ENCODE results near the gene CHST7.

Gene CHST7

DNA sequence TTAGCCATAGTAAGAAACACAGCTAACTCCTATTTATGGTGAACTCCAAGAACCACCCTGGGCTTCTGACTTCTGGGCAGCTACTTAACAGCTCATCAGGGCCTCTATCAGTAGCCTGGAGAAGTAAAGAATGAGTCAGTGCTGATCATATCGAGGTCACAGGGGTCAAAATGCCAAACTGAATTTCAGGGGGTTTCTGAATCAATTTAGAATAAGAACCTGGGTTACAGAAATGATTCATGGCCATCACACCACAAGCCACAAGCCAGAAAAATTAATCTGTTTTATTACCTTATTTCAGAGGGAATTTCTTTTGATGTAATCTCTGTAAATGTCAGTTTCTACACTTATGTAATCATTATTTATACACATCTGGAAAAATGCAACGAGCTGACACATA lies 64.4 kb downstream of the CHST7 start:
- H3K9me3 Mint-ChIP-seq, result no peaks in the 10 kb centered on the region
- H3K36me3 Mint-ChIP-seq (ENCODE audit: low read depth), result peaks cover 11% of the 10 kb centered on the region
- H3K4me3 Mint-ChIP-seq, result no peak overlapping the region
- H3K4me1 Mint-ChIP-seq (ENCODE audit: low read depth), result peaks cover 28% of the 10 kb centered on the region
- no peaks in the 10 kb centered on the region for H3K27me3 Mint-ChIP-seq (ENCODE audit: low read depth)
- no peak overlapping the region for H3K27ac Mint-ChIP-seq

DNA sequence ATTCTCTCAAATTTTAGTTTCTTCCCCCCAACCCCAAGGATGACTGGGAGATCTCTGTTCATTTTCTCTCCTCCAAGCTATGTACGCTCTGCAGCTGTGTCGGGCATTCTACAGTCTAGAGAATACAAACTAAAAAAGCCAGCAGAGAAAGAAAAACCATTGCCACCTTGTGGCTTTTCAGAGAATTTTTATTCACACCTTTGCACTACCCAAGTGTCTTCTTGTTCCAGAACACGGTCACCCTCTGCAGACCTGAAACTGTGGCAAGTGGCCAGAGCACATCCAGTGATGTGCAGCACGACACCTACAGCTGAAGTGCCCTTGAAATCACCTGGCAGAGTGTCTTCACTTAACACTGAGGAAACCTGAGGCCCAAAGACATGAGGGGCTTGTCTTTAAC lies 68.6 kb downstream of the CHST7 start:
- no peaks in the 10 kb centered on the region for H3K9me3 Mint-ChIP-seq
- peaks cover 5% of the 10 kb centered on the region for H3K36me3 Mint-ChIP-seq (ENCODE audit: low read depth)
- peaks cover 19% of the 10 kb centered on the region for H3K4me1 Mint-ChIP-seq (ENCODE audit: low read depth)
- peak overlapping the region; percentile 57 for H3K27ac Mint-ChIP-seq
- H3K4me3 Mint-ChIP-seq, result no peak overlapping the region
- no peaks in the 10 kb centered on the region for H3K27me3 Mint-ChIP-seq (ENCODE audit: low read depth)

DNA sequence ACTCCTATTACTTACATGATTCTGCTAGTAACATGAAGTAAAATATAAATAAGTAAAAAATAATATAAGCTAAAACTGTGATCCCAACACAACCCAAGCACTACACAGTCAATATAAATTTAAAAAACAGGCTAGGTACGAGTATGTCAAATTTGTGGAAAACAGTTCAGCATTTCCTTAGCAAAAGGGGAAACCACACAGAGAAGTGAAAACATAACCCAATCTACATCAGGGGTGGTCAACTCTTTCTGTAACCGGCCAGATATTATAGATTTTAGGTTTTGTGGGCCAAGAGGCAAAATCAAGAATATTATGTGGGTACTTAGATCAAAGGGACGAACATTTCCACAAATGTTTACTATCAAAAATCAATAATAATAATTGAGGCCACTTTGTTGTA lies 70.1 kb downstream of the CHST7 start:
- Mint-ChIP-seq H3K4me1 (ENCODE audit: low read depth) (peaks cover 19% of the 10 kb centered on the region), H3K27me3 (ENCODE audit: low read depth) (no peaks in the 10 kb centered on the region), H3K4me3 (no peak overlapping the region), H3K27ac (no peak overlapping the region), H3K9me3 (no peaks in the 10 kb centered on the region), H3K36me3 (ENCODE audit: low read depth) (peaks cover 5% of the 10 kb centered on the region)

DNA sequence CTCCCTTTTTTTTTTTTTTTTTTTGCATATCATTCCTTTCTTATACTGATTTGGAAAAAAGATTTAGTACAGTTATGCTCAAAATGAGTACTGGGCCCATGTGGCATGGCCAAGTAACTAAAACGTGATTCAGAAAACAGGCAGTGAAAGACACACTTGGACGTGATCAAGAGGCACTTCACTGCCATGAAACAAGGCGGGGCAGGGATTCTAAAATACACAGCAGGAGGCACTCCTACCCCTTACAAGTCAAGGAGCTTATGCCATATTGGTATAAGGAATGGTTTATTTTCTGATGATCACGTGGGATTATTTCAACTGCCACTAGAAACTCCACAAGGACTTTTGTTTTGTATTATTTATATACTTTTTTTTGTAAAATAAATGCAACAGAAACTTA lies 72.0 kb downstream of the CHST7 start:
- Mint-ChIP-seq H3K27me3 (ENCODE audit: low read depth) (no peaks in the 10 kb centered on the region), H3K4me3 (no peak overlapping the region), H3K4me1 (ENCODE audit: low read depth) (peaks cover 22% of the 10 kb centered on the region), H3K27ac (no peak overlapping the region), H3K36me3 (ENCODE audit: low read depth) (peaks cover 6% of the 10 kb centered on the region), H3K9me3 (no peaks in the 10 kb centered on the region)

DNA sequence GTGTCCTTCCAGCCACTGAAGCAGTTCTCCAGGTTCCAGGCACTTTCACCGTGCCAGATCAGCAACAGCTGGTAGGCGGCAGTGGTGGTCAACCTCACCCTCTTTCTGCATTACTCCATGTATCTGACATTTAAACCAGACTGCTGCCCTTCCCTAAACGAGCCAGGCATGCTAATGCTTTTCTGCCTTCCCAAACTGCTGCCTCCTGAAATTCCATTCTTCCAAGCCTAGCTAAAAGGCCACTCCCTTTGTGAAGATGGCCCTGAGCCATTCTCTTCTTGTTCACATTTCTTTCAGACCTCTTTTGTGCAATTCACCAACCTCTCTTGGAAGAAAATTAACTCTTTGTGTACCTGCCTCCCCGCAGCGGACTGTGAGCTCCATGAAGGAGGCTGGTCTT lies 73.7 kb downstream of the CHST7 start:
- peaks cover 4% of the 10 kb centered on the region for H3K36me3 Mint-ChIP-seq (ENCODE audit: low read depth)
- no peaks in the 10 kb centered on the region for H3K9me3 Mint-ChIP-seq
- no peaks in the 10 kb centered on the region for H3K27me3 Mint-ChIP-seq (ENCODE audit: low read depth)

More for the DNA sequence above, 73.7 kb downstream of the CHST7 start:
- H3K4me3 Mint-ChIP-seq, result no peak overlapping the region
- peaks cover 18% of the 10 kb centered on the region for H3K4me1 Mint-ChIP-seq (ENCODE audit: low read depth)
- no peak overlapping the region for H3K27ac Mint-ChIP-seq
